K562 (cell line): ENCODE results near the gene TLN1.

Experiments
- ZEB2 ChIP-seq: fragments of 450-650 bp; IDR thresholded peaks from 2 replicates; pipeline ENCODE4 v1.6.1; 2016
- TF ChIP-seq, protein P1 (sequence below): sonication (generic); formaldehyde crosslinking; IDR thresholded peaks from 2 replicates; pipeline ENCODE4 v1.5.0; 2020; ENCODE audit warnings: missing genetic modification reagents
- TF ChIP-seq, protein P2 (sequence below): fragments of 250-450 bp; sonication (Bioruptor Pico); IDR thresholded peaks from 2 replicates; pipeline ENCODE4 v1.4.0; 2020; ENCODE audit warnings: mild to moderate bottlenecking, moderate library complexity

DNA sequence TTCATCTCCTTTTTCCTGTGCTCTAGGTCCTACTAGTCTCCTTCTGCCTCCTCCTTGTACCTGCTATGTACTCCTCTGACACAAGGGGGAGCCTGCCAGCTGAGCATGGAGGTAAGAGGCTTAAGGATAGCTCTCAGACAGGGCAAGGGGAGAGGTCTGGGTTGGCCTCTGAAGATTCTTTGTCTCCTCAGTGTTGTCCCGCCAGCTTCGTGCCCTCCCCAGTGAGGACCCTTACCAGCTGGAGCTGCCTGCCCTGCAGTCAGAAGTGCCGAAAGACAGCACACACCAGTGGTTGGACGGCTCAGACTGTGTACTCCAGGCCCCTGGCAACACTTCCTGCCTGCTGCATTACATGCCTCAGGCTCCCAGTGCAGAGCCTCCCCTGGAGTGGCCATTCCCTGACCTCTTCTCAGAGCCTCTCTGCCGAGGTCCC, 4.2 kb upstream of the TLN1 start:
- TF ChIP-seq, protein P1, sequence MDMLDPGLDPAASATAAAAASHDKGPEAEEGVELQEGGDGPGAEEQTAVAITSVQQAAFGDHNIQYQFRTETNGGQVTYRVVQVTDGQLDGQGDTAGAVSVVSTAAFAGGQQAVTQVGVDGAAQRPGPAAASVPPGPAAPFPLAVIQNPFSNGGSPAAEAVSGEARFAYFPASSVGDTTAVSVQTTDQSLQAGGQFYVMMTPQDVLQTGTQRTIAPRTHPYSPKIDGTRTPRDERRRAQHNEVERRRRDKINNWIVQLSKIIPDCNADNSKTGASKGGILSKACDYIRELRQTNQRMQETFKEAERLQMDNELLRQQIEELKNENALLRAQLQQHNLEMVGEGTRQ (CRISPR knock-in tag) = no peak
- TF ChIP-seq, protein P2, sequence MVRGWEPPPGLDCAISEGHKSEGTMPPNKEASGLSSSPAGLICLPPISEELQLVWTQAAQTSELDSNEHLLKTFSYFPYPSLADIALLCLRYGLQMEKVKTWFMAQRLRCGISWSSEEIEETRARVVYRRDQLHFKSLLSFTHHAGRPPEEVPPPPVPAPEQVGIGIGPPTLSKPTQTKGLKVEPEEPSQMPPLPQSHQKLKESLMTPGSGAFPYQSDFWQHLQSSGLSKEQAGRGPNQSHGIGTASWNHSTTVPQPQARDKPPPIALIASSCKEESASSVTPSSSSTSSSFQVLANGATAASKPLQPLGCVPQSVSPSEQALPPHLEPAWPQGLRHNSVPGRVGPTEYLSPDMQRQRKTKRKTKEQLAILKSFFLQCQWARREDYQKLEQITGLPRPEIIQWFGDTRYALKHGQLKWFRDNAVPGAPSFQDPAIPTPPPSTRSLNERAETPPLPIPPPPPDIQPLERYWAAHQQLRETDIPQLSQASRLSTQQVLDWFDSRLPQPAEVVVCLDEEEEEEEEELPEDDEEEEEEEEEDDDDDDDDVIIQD = no peak
- TF ChIP-seq ZEB2 = no peak
